Sigmoid colon (tissue), 7 donors: ENCODE measurements around the gene IZUMO2. TPM values are rescaled to one million over a fixed set of nuclear protein-coding genes. Genes with fewer than 3 reads are reported as not detected.

Source experiments
- DNase-seq: peaks from one replicate; pipeline ENCODE4 v3.0.0-alpha.2; 2019
- H3K27ac ChIP-seq, 4 donors: fragments of 200-600 bp; sonication (generic); one replicate each; pipeline ENCODE4 v1.5.1; 2016 to 2019; ENCODE audit warnings: mild to moderate bottlenecking in 1 of 4
- H3K27me3 ChIP-seq, 3 donors: fragments of 200-600 bp; sonication (generic); one replicate each; pipeline ENCODE4 v1.5.1; 2019; ENCODE audit warnings: mild to moderate bottlenecking in 1 of 3
- H3K36me3 ChIP-seq, 4 donors: fragments of 200-600 bp; sonication (generic); one replicate each; pipeline ENCODE4 v1.5.1; 2016 to 2019
- H3K4me1 ChIP-seq, 4 donors: fragments of 200-600 bp; sonication (generic); one replicate each; pipeline ENCODE4 v1.5.1; 2017 to 2019
- H3K4me3 ChIP-seq, 4 donors: fragments of 200-600 bp; sonication (generic); one replicate each; pipeline ENCODE4 v1.5.1; 2017 to 2019; ENCODE audit warnings: mild to moderate bottlenecking in 2 of 4, moderate library complexity in 1 of 4
- H3K9me3 ChIP-seq, 4 donors: fragments of 200-600 bp in 3 of 4; sonication (generic) in 3 of 4; one replicate each; pipeline versions ENCODE4 v1.5.1 to v1.6.1; 2013 to 2019
- CTCF ChIP-seq, 4 experiments: fragments of 450-650 bp in 3 of 4; fragments of 200-600 bp in 1 of 4; IDR thresholded peaks; one replicate each; pipeline ENCODE4 v1.5.1; 2016 to 2019; ENCODE audit warnings: antibody characterized with exemption in 4 of 4, mild to moderate bottlenecking in 3 of 4, moderate library complexity in 2 of 4
- EP300 ChIP-seq, 4 donors: sonication (generic); formaldehyde crosslinking; IDR thresholded peaks; one replicate each; pipeline ENCODE4 v1.6.1; 2017; ENCODE audit warnings: antibody characterized with exemption in 4 of 4
- POLR2A ChIP-seq, 2 donors: fragments of 450-650 bp; IDR thresholded peaks; one replicate each; pipeline ENCODE4 v1.6.1; 2016; ENCODE audit warnings: antibody characterized with exemption in 2 of 2, mild to moderate bottlenecking in 2 of 2, moderate library complexity in 2 of 2
- POLR2AphosphoS5 ChIP-seq, 4 donors: sonication (generic); formaldehyde crosslinking; IDR thresholded peaks; one replicate each; pipeline ENCODE4 v1.6.1; 2017; ENCODE audit warnings: antibody characterized with exemption in 4 of 4
- WGBS, 2 donors: extraction: QIAGEN DNeasy Blood & Tissue Kit; methylation state at CpG; one replicate each; pipeline ENCODE4 v1.1.7; 2013; 5-methylcytosine and 5-hydroxymethylcytosine counted together
- intact Hi-C: fragments of 100-400 bp; cut with DNase I; formaldehyde crosslinking; loops from one replicate; pipeline ENCODE4 v1.15.1; 2023
- polyA plus RNA-seq, 3 donors: library from polyadenylated mRNA; stranded (reverse); fragments of 200-250 nt; gene quantifications; one replicate each; pipeline ENCODE4 v1.2.3, GENCODE V29; 2013
- total RNA-seq, 4 donors: library from RNA; depleted of rRNA; stranded (reverse); fragments of >200 nt; gene quantifications; one replicate each; pipeline ENCODE4 v1.1.0, GENCODE V29; 2016
- donor health status: healthy with polysubstance abuse.
- donor health status: Bipolar disorder and iron deficiency.
- donor health status: healthy.

IZUMO2 gene
- total and polyA plus RNA-seq, 7 donors: not detected

GRCh38 chr19:50196322-50196932 lies 33.3 kb upstream of the IZUMO2 start:
- H3K36me3 ChIP-seq: no peaks in the 10 kb centered on the region
- H3K4me1 ChIP-seq: peaks cover 0 to 12% (median 5%) of the 10 kb centered on the region in 4 donors
- no peaks in the 10 kb centered on the region for H3K9me3 ChIP-seq
- no peak overlapping the region for H3K4me3 ChIP-seq
- H3K27ac ChIP-seq: no peak overlapping the region
- TF ChIP-seq EP300 (IDR thresholded peaks at IDR 0.05) (no peak), CTCF (IDR thresholded peaks at IDR 0.05) (no peak), POLR2A (IDR thresholded peaks at IDR 0.05) (no peak), POLR2AphosphoS5 (IDR thresholded peaks at IDR 0.05) (no peak)
- DNase-seq: no peak
- WGBS, 2 donors: 84 to 91% methylated on average over 4 of the region's 4 CpGs
- peaks cover 0 to 57% (median 9%) of the 10 kb centered on the region in 3 donors for H3K27me3 ChIP-seq
- intact Hi-C loops: no loop called here

DNA sequence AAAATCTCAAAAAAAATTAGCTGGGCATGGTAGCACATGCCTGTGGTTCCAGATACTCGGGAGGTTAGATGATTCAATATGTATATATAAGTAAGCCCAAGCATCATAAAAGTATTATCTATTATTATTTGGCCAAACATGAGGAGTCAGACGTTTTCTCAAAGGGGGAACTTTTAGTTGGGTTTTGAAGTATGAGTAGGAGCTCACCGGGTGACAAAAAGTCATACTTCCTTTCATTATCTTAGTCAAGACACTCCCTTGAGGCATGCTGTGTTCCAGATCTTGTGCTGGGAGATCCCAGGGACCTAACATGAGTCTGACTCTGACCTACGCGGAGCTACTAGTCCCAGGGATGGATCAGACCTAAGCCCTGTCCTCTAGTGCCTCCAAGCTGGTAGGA lies 32.1 kb upstream of the IZUMO2 start:
- Histone ChIP-seq H3K36me3 (no peaks in the 10 kb centered on the region), H3K4me3 (no peak overlapping the region), H3K27ac (no peak overlapping the region), H3K4me1 (peaks cover 0 to 12% (median 5%) of the 10 kb centered on the region in 4 donors), H3K9me3 (no peaks in the 10 kb centered on the region), H3K27me3 (peaks cover 0 to 45% (median 0%) of the 10 kb centered on the region in 3 donors)
- intact Hi-C loops: no loop called here
- WGBS, 2 donors: 73 to 89% methylated on average over 5 of the region's 5 CpGs
- TF ChIP-seq POLR2A (IDR thresholded peaks at IDR 0.05): no peak
- TF ChIP-seq CTCF (IDR thresholded peaks at IDR 0.05): no peak
- TF ChIP-seq POLR2AphosphoS5 (IDR thresholded peaks at IDR 0.05): no peak
- TF ChIP-seq EP300 (IDR thresholded peaks at IDR 0.05): no peak
- DNase-seq: no peak

- H3K9me3 ChIP-seq: no peaks in the 10 kb centered on the region
- H3K27me3 ChIP-seq: peaks cover 0 to 38% (median 0%) of the 10 kb centered on the region in 3 donors
Measured at GRCh38 chr19:50192463-50193211, 29.6 kb upstream of the IZUMO2 start.

GRCh38 chr19:50191216-50191615 lies 28.1 kb upstream of the IZUMO2 start:
- Histone ChIP-seq H3K27ac (no peak overlapping the region), H3K4me3 (no peak overlapping the region), H3K9me3 (no peaks in the 10 kb centered on the region), H3K4me1 (no peaks in the 10 kb centered on the region), H3K27me3 (peaks cover 0 to 29% (median 0%) of the 10 kb centered on the region in 3 donors), H3K36me3 (no peaks in the 10 kb centered on the region)
- TF ChIP-seq CTCF (IDR thresholded peaks at IDR 0.05) (no peak), POLR2A (IDR thresholded peaks at IDR 0.05) (no peak), EP300 (IDR thresholded peaks at IDR 0.05) (no peak), POLR2AphosphoS5 (IDR thresholded peaks at IDR 0.05) (no peak)
- intact Hi-C loops: no loop called here
- WGBS, 2 donors: 8 to 46% methylated on average over 4 of the region's 4 CpGs
- DNase-seq: no peak

More at GRCh38 chr19:50192463-50193211, 29.6 kb upstream of the IZUMO2 start:
- 64 to 68% methylated on average over 13 of the region's 13 CpGs for WGBS, 2 donors
- no peaks in the 10 kb centered on the region for H3K36me3 ChIP-seq
- intact Hi-C loops: no loop called here
- no peaks in the 10 kb centered on the region for H3K4me1 ChIP-seq
- TF ChIP-seq CTCF (IDR thresholded peaks at IDR 0.05) (no peak), POLR2A (IDR thresholded peaks at IDR 0.05) (no peak), POLR2AphosphoS5 (IDR thresholded peaks at IDR 0.05) (no peak), EP300 (IDR thresholded peaks at IDR 0.05) (no peak)
- no peak overlapping the region for H3K27ac ChIP-seq
- DNase-seq: no peak
- H3K4me3 ChIP-seq: no peak overlapping the region
